ENCODE results near the gene CDH23.

DNA sequence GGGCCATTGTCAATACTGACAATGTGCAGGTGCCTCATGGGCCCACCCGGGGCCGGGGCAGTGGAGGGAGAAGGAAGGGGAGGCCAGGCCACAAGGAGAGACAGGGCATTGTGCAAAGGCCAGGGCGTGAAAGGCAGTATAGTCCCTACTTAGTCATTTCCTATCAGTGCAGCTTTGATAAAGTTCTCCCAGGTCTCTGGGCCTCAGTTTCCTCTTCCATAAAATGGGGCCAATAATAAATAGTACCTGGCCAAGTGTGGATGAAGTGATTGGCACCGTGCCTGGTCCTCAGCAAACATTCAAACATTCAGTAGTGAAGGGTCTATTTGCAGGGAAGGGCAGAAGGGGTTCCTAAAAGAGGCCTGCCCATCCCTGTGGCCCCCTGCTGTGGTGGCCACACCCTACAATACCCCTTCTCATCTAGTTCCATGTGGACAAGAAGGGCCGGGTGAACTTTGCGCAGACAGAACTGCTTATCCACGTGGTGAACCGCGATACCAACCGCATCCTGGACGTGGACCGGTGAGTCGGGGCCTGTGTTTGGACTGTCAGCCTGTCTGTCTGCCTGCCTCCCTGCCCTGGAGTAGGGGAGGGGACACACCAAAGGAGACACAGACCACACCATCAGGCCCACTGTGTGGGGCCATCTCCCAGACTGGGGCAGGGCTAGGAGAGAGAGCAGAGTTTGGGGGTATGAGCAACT lies 413.5 kb downstream of the CDH23 start:
- no peak for TF ChIP-seq CTCF (optimal IDR thresholded peaks at IDR 0.05 in 1 of 3, IDR thresholded peaks at IDR 0.05 in 1 of 3, conservative IDR thresholded peaks at IDR 0.05 in 1 of 3; ENCODE audit: extremely low read depth in 1 of 3, insufficient read depth in 2 of 3, low read length in 3 of 3)
- no peak for TF ChIP-seq EZH2 (IDR thresholded peaks at IDR 0.05; ENCODE audit: low read length)
